Measurements from ENCODE around the gene PRKCA.
"Not testable (repeated sequence)": the region's sequence is repeated elsewhere in the genome, so short reads cannot be mapped to it uniquely, and the experiment has no call there.

PRKCA gene

GRCh38 chr17:66477615-66478283 is 175.3 kb downstream of the PRKCA start:
- Histone ChIP-seq H3K27ac (no peak overlapping the region), H3K4me3 (ENCODE audit: low read depth in 1 of 2, low read length in 1 of 2) (no peak overlapping the region), H3K27me3 (no peaks in the 10 kb centered on the region)

GRCh38 chr17:66479230-66479889 is 176.9 kb downstream of the PRKCA start:
- H3K36me3 ChIP-seq; H3K9me3 ChIP-seq; H3K4me3 ChIP-seq (ENCODE audit: low read depth in 1 of 2, low read length in 1 of 2); H3K27me3 ChIP-seq; H3K4me1 ChIP-seq (ENCODE audit: control insufficient read depth in 1 of 2, insufficient read depth in 1 of 2, low read depth in 1 of 2, low read length in 1 of 2); H3K27ac ChIP-seq: not testable (repeated sequence)

More at GRCh38 chr17:66477615-66478283, 175.3 kb downstream of the PRKCA start:
- H3K4me1 ChIP-seq (ENCODE audit: control insufficient read depth in 1 of 2, insufficient read depth in 1 of 2, low read depth in 1 of 2, low read length in 1 of 2) = peaks cover 4 to 7% of the 10 kb centered on the region in 2 experiments
- H3K9me3 ChIP-seq = no peaks in the 10 kb centered on the region
- no peak for TF ChIP-seq CTCF (IDR thresholded peaks at IDR 0.05)
- no peaks in the 10 kb centered on the region for H3K36me3 ChIP-seq

GRCh38 chr17:66480243-66480642 is 177.8 kb downstream of the PRKCA start:
- H3K9me3 ChIP-seq = no peaks in the 10 kb centered on the region
- H3K27ac ChIP-seq = no peak overlapping the region
- H3K27me3 ChIP-seq = no peaks in the 10 kb centered on the region
- no peaks in the 10 kb centered on the region for H3K36me3 ChIP-seq
- peaks cover 4 to 7% of the 10 kb centered on the region in 2 experiments for H3K4me1 ChIP-seq (ENCODE audit: control insufficient read depth in 1 of 2, insufficient read depth in 1 of 2, low read depth in 1 of 2, low read length in 1 of 2)
- TF ChIP-seq CTCF (IDR thresholded peaks at IDR 0.05) = no peak
- H3K4me3 ChIP-seq (ENCODE audit: low read depth in 1 of 2, low read length in 1 of 2) = no peak overlapping the region

GRCh38 chr17:66480802-66481201 is 178.4 kb downstream of the PRKCA start:
- TF ChIP-seq CTCF (IDR thresholded peaks at IDR 0.05) = no peak
- peaks cover 4 to 7% of the 10 kb centered on the region in 2 experiments for H3K4me1 ChIP-seq (ENCODE audit: control insufficient read depth in 1 of 2, insufficient read depth in 1 of 2, low read depth in 1 of 2, low read length in 1 of 2)
- no peak overlapping the region for H3K4me3 ChIP-seq (ENCODE audit: low read depth in 1 of 2, low read length in 1 of 2)
- H3K27ac ChIP-seq = no peak overlapping the region
- no peaks in the 10 kb centered on the region for H3K27me3 ChIP-seq
- no peaks in the 10 kb centered on the region for H3K36me3 ChIP-seq
- H3K9me3 ChIP-seq = no peaks in the 10 kb centered on the region

- no peak overlapping the region for H3K4me3 ChIP-seq (ENCODE audit: low read depth in 1 of 2, low read length in 1 of 2)
- no peak for TF ChIP-seq CTCF (IDR thresholded peaks at IDR 0.05)
- H3K27ac ChIP-seq = no peak overlapping the region
- H3K9me3 ChIP-seq = no peaks in the 10 kb centered on the region
- H3K4me1 ChIP-seq (ENCODE audit: control insufficient read depth in 1 of 2, insufficient read depth in 1 of 2, low read depth in 1 of 2, low read length in 1 of 2) = peaks cover 4 to 7% of the 10 kb centered on the region in 2 experiments
- H3K27me3 ChIP-seq = no peaks in the 10 kb centered on the region
- H3K36me3 ChIP-seq = no peaks in the 10 kb centered on the region
These were observed 178.9 kb downstream of the PRKCA start for GRCh38 chr17:66481271-66481670.

- TF ChIP-seq CTCF (IDR thresholded peaks at IDR 0.05) = no peak
These were observed 181.5 kb downstream of the PRKCA start for GRCh38 chr17:66483906-66484305.

More at GRCh38 chr17:66483906-66484305, 181.5 kb downstream of the PRKCA start:
- H3K27ac ChIP-seq = no peak overlapping the region
- peaks cover 4 to 7% of the 10 kb centered on the region in 2 experiments for H3K4me1 ChIP-seq (ENCODE audit: control insufficient read depth in 1 of 2, insufficient read depth in 1 of 2, low read depth in 1 of 2, low read length in 1 of 2)
- H3K36me3 ChIP-seq = no peaks in the 10 kb centered on the region
- H3K4me3 ChIP-seq (ENCODE audit: low read depth in 1 of 2, low read length in 1 of 2) = no peak overlapping the region
- no peaks in the 10 kb centered on the region for H3K27me3 ChIP-seq
- no peaks in the 10 kb centered on the region for H3K9me3 ChIP-seq

Measured in neutrophil (primary cell).